GM20000 (cell line): ENCODE results near the gene GATA3.

ENCODE experiments used
- DNase-seq: peaks from one replicate; pipeline ENCODE4 v3.0.0; 2012; ENCODE audit warnings: low spot score
- TF ChIP-seq, protein P1 (sequence below): IDR thresholded peaks from 2 replicates; pipeline ENCODE4 v1.5.1; 2012; ENCODE audit warnings: mild to moderate bottlenecking, control low read depth; ENCODE audit errors: extremely low read depth, missing control alignments

Gene GATA3

DNA sequence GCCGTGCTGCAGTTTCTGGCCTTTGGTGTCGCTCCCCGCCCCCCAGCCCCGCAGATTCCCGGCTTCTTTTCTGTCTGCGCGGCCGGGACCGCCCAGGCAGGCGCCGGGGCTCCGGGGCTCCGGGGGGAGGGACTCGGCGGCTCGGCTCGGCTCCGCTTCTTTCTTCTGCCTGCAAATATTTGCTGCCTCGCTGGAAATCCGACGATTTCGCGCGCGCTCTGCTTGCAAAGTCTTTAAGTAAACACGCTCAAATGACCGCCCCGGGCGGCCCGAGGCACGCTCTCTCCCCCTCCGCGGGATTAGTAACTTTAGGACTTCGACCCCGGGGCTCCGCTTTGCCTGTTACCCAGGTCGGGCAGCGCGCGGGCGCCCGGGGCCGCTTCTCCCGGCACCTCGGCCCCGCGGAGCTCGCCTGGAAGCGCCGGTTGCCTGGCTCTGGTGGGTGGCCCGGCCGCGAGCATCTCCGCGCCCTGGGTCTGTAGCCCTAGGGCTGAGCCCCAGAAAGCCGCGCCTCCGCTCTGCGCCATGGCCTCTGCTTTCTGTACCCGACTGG is 3.9 kb upstream of the GATA3 start:
- DNase-seq, result peak; percentile 53
- TF ChIP-seq, protein P1, sequence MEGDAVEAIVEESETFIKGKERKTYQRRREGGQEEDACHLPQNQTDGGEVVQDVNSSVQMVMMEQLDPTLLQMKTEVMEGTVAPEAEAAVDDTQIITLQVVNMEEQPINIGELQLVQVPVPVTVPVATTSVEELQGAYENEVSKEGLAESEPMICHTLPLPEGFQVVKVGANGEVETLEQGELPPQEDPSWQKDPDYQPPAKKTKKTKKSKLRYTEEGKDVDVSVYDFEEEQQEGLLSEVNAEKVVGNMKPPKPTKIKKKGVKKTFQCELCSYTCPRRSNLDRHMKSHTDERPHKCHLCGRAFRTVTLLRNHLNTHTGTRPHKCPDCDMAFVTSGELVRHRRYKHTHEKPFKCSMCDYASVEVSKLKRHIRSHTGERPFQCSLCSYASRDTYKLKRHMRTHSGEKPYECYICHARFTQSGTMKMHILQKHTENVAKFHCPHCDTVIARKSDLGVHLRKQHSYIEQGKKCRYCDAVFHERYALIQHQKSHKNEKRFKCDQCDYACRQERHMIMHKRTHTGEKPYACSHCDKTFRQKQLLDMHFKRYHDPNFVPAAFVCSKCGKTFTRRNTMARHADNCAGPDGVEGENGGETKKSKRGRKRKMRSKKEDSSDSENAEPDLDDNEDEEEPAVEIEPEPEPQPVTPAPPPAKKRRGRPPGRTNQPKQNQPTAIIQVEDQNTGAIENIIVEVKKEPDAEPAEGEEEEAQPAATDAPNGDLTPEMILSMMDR, result no peak

DNA sequence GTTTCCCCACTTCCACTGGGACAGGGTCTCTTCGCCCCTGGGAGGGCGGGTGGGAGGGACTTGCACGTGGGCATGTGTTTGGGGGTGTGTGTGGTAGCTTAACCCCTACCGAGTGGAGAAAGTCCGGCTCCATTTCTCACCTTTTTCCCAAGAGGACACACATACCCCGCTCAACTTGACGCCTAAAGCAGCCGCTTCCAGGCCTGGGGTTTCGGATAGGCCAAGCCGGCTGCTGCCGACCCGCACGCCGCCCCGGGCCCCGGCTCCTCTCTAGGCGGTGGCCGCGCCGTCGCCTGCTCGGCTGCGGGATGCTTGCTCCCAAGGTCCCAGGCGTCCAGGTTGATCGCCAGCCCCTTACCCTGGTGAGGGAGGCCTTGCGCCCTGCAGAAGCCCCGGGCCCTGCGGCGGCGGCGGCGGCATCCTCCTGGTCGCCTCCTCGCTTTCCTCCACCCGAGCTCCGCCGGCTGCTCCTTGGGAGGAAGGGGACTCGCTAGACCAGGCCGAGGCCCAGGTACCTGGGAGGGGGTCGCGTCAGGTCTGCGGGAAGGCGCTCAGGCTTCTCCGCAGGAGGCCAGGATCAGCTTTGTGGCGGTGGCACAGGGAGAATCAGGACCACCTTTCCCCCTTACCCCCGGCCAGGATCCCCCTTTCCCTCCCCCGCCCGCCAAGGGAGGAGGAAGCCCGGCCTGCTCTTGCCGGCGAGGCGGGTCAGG is 3.2 kb upstream of the GATA3 start:
- TF ChIP-seq, protein P1, result no peak
- peak; percentile 50 for DNase-seq

DNA sequence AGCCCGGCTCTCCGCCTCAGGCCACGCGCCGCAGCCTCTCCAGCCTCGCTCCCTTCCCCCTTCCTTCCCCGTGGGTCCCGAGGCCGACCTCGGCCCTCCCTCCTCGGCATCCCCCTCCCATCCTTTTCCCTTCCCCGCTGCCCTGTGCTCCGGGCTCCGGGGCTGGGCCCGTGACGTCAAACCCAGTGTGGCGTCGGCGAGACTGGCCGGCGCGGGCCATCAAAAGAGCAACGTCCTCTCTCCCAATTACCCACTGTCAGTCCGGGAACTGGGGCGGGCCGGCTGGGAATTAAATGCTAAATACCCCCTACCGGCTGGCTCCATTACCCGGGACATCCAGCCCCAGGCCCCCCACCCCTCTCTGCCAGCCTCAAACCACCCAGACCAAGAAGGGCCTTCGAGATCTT is 2.6 kb upstream of the GATA3 start:
- TF ChIP-seq, protein P1, result no peak
- peak; percentile 13 for DNase-seq

DNA sequence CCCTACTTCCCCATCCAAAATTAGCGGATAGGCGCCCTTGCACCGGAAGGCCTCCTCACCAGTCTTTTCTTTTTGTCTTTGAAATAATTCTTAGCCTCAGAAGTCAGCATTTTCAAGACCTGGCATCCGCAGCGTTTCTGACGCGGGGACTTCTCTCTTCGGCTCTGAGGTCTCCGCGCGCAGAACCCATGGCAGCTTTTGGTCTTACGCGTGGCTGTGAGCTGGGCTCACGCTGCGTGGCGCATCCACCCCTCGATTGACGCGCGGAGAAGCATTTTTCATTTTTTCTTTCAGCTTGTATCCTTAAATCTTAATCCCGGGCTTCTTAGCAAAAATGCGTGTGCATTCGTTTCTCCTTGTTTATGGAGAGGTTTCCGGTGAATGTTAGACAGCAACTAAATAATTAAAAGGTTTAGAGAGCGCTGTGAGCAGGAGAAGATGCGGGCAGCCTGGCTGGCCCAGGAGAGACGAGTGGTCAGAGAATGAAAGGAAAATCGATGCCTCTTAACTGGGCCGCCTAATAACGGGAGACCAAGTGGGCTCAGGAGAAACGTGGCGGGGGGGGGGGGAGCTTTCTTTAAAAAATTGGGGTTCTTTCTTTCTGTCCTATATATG is 2.0 kb upstream of the GATA3 start:
- peak; percentile 19 for DNase-seq
- TF ChIP-seq, protein P1, result no peak

DNA sequence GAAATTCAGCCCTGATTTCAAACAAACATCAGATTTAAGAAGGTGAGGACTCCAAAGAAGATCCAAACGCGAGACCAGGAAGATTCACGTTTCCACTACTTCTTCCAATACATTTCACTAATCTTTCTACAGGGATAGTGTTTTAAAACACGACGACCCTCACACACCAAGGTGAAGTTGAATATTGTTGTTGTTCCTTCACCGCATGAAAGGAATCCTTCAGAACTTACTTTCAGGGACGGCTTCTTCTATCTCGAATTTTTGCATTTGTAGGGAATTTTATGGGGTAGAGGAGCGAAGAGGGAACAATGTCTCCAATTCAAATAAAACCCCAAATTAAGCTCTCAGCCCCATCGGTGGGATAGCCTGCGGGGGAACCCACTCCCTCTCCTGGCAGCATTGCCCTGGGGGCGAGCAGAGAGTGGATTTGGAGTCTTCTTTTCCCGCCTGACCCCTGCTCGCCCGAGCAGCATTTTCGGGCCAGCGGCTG is 1.5 kb upstream of the GATA3 start:
- peak; percentile 8 for DNase-seq
- TF ChIP-seq, protein P1, result no peak

DNA sequence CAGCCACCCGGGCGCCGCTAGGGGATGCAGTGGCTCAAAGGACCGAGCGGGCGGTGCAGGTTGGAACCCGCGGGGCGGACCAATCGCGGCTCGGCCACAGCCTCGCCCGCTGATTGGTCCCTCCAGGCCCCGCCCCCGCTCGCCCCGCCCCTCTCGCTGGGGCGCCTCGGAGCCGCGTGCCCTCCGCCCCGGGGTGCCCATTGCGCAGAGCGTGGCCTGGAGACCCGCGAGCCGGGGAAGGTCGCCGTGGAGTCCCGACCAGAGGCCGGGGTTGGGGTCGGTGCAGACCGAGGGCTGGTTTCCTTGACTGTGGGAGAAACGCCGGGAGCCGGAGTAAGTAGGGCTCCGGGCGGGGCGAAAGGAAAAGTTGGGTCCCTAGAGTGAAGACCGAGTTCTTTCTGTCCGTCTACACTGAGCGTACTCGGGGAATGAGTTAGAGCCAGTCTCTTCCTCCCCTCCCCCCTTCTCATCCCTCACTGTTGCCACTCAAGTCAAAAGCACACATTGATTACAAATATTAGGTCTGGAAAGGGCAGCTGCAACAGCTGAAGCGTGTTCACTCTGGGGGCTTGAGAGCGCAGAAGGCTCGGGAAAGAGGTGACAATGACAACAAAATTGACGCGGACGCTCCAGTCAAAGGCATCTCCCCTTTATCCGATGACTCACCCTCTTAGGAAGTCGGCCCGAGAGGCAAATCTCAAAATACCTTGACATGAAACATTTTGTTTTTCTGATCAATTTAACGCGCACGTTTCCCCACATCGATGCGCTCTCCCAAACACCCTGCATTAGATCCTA is 843 bp upstream of the GATA3 start:
- DNase-seq, result peak; percentile 99
- TF ChIP-seq, protein P1, result peak; percentile 99

DNA sequence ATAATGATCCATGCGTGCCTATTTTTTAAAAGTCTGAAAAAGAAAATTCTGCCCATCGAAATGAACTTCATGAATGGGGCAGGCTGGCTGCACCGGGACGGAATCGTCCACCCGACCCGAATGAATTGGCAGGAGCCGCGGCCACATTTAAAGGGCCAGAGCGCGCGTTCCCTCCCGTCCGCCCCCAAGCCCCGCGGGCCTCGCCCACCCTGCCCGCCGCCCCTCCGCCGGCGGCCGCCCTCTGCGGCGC is 319 bp upstream of the GATA3 start:
- DNase-seq, result no peak
- TF ChIP-seq, protein P1, result no peak
